ENCODE results near the gene RHEX. TPM values are rescaled to one million over a fixed set of nuclear protein-coding genes. Genes with fewer than 3 reads are reported as not detected.

Gene RHEX
- total and polyA plus RNA-seq, 11 donors = 0.16 to 0.60 (median 0.38) TPM; not detected in 5

DNA sequence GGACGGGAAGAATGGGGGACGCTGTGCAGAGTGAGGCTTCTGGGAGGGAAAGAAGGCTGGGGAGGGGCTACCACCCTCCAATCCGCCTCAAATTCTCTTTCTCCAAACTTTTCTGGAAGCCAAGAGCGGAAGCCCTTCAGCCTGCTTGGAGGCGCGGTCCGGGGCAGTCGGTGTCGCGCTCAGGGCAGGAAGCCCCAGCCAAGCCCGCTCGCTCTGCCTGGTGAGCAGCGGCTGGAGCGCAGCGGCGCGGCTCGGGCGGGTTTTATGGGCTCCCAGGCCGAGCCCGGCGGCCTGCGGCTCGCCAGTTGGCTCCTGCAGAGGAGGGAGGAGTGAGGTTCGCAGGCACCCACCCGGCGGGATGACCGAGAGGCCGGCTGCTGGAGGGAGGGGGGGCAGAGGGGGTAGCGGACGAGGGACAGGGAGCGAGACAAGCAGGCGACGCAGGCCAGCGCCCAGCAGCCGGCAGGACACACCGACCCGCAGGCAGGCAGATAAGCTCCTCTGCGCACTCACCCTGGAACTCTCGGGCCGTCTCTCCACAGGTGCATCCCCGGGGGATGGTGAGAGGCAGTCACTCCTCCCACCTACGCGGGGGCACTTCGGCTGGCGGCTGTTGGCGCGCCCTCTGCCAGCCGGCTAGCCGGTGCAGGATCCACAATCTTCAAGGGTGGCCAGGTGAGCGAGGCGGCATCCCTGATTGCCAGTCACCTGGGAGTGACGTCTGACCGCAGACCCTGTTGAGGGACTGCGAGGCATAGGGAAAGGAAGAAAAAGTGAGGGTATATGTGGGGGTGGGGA is 64.4 kb downstream of the RHEX start, which contains the start of gene AVPR1B:
TSS of gene AVPR1B (minus strand) at position 238 of the 798 bp plus-strand sequence. CDS start 498 bp downstream, outside the sequence.
- intact Hi-C loops (cut with DNase I) = loop anchor here in 1 of 10 donors (5.0 kb wide), 1 partner anchor 125 kb away; no protein-coding TSS in a partner anchor
- 1 to 2% (median 2%) methylated on average over 46 to 55 of the region's 55 CpGs for WGBS, 4 donors

GRCh38 chr1:206120406-206120805 is 67.4 kb downstream of the RHEX start:
- DNase-seq (no peak), ATAC-seq (no peak)
- peaks cover 0 to 15% (median 9%) of the 10 kb centered on the region in 12 donors for H3K4me1 ChIP-seq
- H3K9me3 ChIP-seq = peaks cover 0 to 25% (median 9%) of the 10 kb centered on the region in 12 donors
- H3K27me3 ChIP-seq = peaks cover 0 to 19% (median 0%) of the 10 kb centered on the region in 9 donors
- no peak overlapping the region for H3K4me3 ChIP-seq
- TF ChIP-seq, protein P1, sequence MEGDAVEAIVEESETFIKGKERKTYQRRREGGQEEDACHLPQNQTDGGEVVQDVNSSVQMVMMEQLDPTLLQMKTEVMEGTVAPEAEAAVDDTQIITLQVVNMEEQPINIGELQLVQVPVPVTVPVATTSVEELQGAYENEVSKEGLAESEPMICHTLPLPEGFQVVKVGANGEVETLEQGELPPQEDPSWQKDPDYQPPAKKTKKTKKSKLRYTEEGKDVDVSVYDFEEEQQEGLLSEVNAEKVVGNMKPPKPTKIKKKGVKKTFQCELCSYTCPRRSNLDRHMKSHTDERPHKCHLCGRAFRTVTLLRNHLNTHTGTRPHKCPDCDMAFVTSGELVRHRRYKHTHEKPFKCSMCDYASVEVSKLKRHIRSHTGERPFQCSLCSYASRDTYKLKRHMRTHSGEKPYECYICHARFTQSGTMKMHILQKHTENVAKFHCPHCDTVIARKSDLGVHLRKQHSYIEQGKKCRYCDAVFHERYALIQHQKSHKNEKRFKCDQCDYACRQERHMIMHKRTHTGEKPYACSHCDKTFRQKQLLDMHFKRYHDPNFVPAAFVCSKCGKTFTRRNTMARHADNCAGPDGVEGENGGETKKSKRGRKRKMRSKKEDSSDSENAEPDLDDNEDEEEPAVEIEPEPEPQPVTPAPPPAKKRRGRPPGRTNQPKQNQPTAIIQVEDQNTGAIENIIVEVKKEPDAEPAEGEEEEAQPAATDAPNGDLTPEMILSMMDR (IDR thresholded peaks at IDR 0.05) = no peak
- no peak for TF ChIP-seq POLR2A (IDR thresholded peaks at IDR 0.05)
- intact Hi-C loops (cut with DNase I) = no loop called here
- H3K36me3 ChIP-seq = no peaks in the 10 kb centered on the region
- H3K27ac ChIP-seq = no peak overlapping the region

More for the DNA sequence above, 64.4 kb downstream of the RHEX start, which contains the start of gene AVPR1B:
- Histone ChIP-seq H3K4me3 (peak within 1 kb of the TSS; percentile 17 to 60 (median 50)), H3K4me1 (peaks cover 0 to 15% (median 7%) of the 10 kb centered on the region in 12 donors), H3K27me3 (peaks cover 0 to 19% (median 0%) of the 10 kb centered on the region in 9 donors), H3K27ac (peak within 1 kb of the TSS in 3 of 12 donors; percentile 13 to 56 (median 33)), H3K36me3 (no peaks in the 10 kb centered on the region), H3K9me3 (peaks cover 0 to 21% (median 7%) of the 10 kb centered on the region in 12 donors)
- ATAC-seq = peak; percentile 41 to 85 (median 82)
- DNase-seq = peak; percentile 35 to 78 (median 45)
- TF ChIP-seq POLR2A (IDR thresholded peaks at IDR 0.05) = no peak
- TF ChIP-seq, protein P1 (IDR thresholded peaks at IDR 0.05) = peak in 2 of 12 donors; percentile 12 to 31

- ATAC-seq = no peak
- TF ChIP-seq, protein P1 (IDR thresholded peaks at IDR 0.05) = no peak
- TF ChIP-seq POLR2A (IDR thresholded peaks at IDR 0.05) = no peak
- Histone ChIP-seq H3K27me3 (peaks cover 0 to 18% (median 0%) of the 10 kb centered on the region in 9 donors), H3K9me3 (peaks cover 0 to 25% (median 9%) of the 10 kb centered on the region in 12 donors), H3K4me3 (no peak overlapping the region), H3K27ac (no peak overlapping the region), H3K36me3 (no peaks in the 10 kb centered on the region), H3K4me1 (peaks cover 0 to 19% (median 9%) of the 10 kb centered on the region in 12 donors)
- WGBS, 4 donors = 66 to 82% (median 74%) methylated on average over 1 of the region's 1 CpG
- intact Hi-C loops (cut with DNase I) = no loop called here
- no peak for DNase-seq
These were observed 68.3 kb downstream of the RHEX start for GRCh38 chr1:206121269-206121668.

- TF ChIP-seq POLR2A (IDR thresholded peaks at IDR 0.05) = no peak
- TF ChIP-seq, protein P1 (IDR thresholded peaks at IDR 0.05) = no peak
- Histone ChIP-seq H3K9me3 (peaks cover 0 to 25% (median 9%) of the 10 kb centered on the region in 12 donors), H3K36me3 (no peaks in the 10 kb centered on the region), H3K4me1 (peaks cover 0 to 15% (median 3%) of the 10 kb centered on the region in 12 donors), H3K27ac (no peak overlapping the region), H3K4me3 (no peak overlapping the region), H3K27me3 (peaks cover 0 to 6% (median 0%) of the 10 kb centered on the region in 9 donors)
- ATAC-seq (no peak), DNase-seq (no peak)
- intact Hi-C loops (cut with DNase I) = no loop called here
These were observed 69.7 kb downstream of the RHEX start for GRCh38 chr1:206122686-206123085.

Data from heart left ventricle (tissue), 16 donors.